HTERT RPE-1 (cell line): ENCODE measurements around the gene TSC22D4.
"Not testable (repeated sequence)": the region's sequence is repeated elsewhere in the genome, so short reads cannot be mapped to it uniquely, and the experiment has no call there.

Experiments
- in situ Hi-C: fragments of 300-500 bp; cut with MboI; formaldehyde crosslinking; loops from 4 replicates; pipeline ENCODE4 v1.14.3; 2020; ENCODE audit warnings: low sequenced_read_pairs

Gene TSC22D4

GRCh38 chr7:100478958-100479660 is at the start of gene TSC22D4:
Gene TSC22D4 (minus strand): TSS chr7:100479214. CDS start chr7:100478038, 1,176 bp downstream.
- in situ Hi-C loops: no loop called here

- in situ Hi-C loops: not testable (repeated sequence)
Observed at GRCh38 chr7:100528108-100528866, 49.3 kb upstream of the TSC22D4 start.

GRCh38 chr7:100523192-100523591 is 44.2 kb upstream of the TSC22D4 start:
- in situ Hi-C loops: not testable (repeated sequence)

- in situ Hi-C loops: not testable (repeated sequence)
Observed at GRCh38 chr7:100521909-100522593, 43.0 kb upstream of the TSC22D4 start.

- in situ Hi-C loops: no loop called here
Observed at GRCh38 chr7:100521076-100521475, 42.1 kb upstream of the TSC22D4 start.

GRCh38 chr7:100520138-100520537 is 41.1 kb upstream of the TSC22D4 start:
- in situ Hi-C loops: no loop called here

GRCh38 chr7:100519580-100519979 is 40.6 kb upstream of the TSC22D4 start:
- in situ Hi-C loops: no loop called here

GRCh38 chr7:100517305-100517704 is 38.3 kb upstream of the TSC22D4 start:
- in situ Hi-C loops: no loop called here

- in situ Hi-C loops: no loop called here
Observed at GRCh38 chr7:100516135-100516812, 37.3 kb upstream of the TSC22D4 start.

- in situ Hi-C loops: no loop called here
Observed at GRCh38 chr7:100515072-100515532, 36.1 kb upstream of the TSC22D4 start.

GRCh38 chr7:100513212-100513810 is 34.3 kb upstream of the TSC22D4 start:
- in situ Hi-C loops: no loop called here

GRCh38 chr7:100510437-100511239 is 31.6 kb upstream of the TSC22D4 start:
- in situ Hi-C loops: no loop called here

GRCh38 chr7:100509231-100509630 is 30.2 kb upstream of the TSC22D4 start:
- in situ Hi-C loops: no loop called here

- in situ Hi-C loops: no loop called here
Observed at GRCh38 chr7:100506356-100506923, 27.4 kb upstream of the TSC22D4 start.

GRCh38 chr7:100504887-100505611 is 26.0 kb upstream of the TSC22D4 start:
- in situ Hi-C loops: no loop called here

GRCh38 chr7:100504031-100504430 is 25.0 kb upstream of the TSC22D4 start:
- in situ Hi-C loops: not testable (repeated sequence)

GRCh38 chr7:100500743-100501142 is 21.7 kb upstream of the TSC22D4 start:
- in situ Hi-C loops: not testable (repeated sequence)

GRCh38 chr7:100496509-100496908 is 17.5 kb upstream of the TSC22D4 start:
- in situ Hi-C loops: no loop called here
